Activated T-helper 17 cell treated with anti-CD3 and anti-CD28 coated beads, Interleukin-2, amount 50 U/mL, for 72 hours (primary cell): ENCODE measurements around the gene PRKN. TPM values are rescaled to one million over a fixed set of nuclear protein-coding genes. Genes with fewer than 3 reads are reported as not detected.

Experiments
- ATAC-seq: fragments of 150-1000 bp; cut with Tn5 transposase; replicated peaks from 2 replicates; pipeline ENCODE4 v1.10.0; 2021; ENCODE audit warnings: mild to moderate bottlenecking, moderate library complexity
- H3K27ac Mint-ChIP-seq: one replicate; pipeline ENCODE4 v1.8.0; 2022; ENCODE audit warnings: mixed read lengths
- H3K27me3 Mint-ChIP-seq: one replicate; pipeline ENCODE4 v1.8.0; 2022; ENCODE audit warnings: mixed read lengths
- H3K36me3 Mint-ChIP-seq: one replicate; pipeline ENCODE4 v1.8.0; 2022; ENCODE audit warnings: low read depth, mild to moderate bottlenecking, mixed read lengths
- H3K4me1 Mint-ChIP-seq: one replicate; pipeline ENCODE4 v1.8.0; 2022; ENCODE audit warnings: mixed read lengths
- H3K4me3 Mint-ChIP-seq: one replicate; pipeline ENCODE4 v1.8.0; 2022; ENCODE audit warnings: mild to moderate bottlenecking, mixed read lengths
- H3K9me3 Mint-ChIP-seq: one replicate; pipeline ENCODE4 v1.8.0; 2022; ENCODE audit warnings: mixed read lengths
- total RNA-seq, 2 donors: library from RNA; stranded (reverse); gene quantifications; one replicate each; pipeline ENCODE4 v1.2.3, GENCODE V29; 2022

PRKN gene
- total RNA-seq, 2 donors from 2014 or later, result 0.84 to 0.87 TPM

- Mint-ChIP-seq H3K27ac (no peak overlapping the region), H3K4me1 (no peaks in the 10 kb centered on the region), H3K4me3 (no peak overlapping the region), H3K27me3 (no peaks in the 10 kb centered on the region), H3K9me3 (no peaks in the 10 kb centered on the region), H3K36me3 (no peaks in the 10 kb centered on the region)
- ATAC-seq, result no peak
These were observed 1355.2 kb downstream of the PRKN start for GRCh38 chr6:161372422-161372793.

GRCh38 chr6:161370880-161371279 is 1356.7 kb downstream of the PRKN start:
- Mint-ChIP-seq H3K4me1 (no peaks in the 10 kb centered on the region), H3K4me3 (no peak overlapping the region), H3K27me3 (no peaks in the 10 kb centered on the region), H3K9me3 (no peaks in the 10 kb centered on the region), H3K36me3 (no peaks in the 10 kb centered on the region), H3K27ac (no peak overlapping the region)
- ATAC-seq, result peak; percentile 94

GRCh38 chr6:161369339-161369738 is 1358.2 kb downstream of the PRKN start:
- Mint-ChIP-seq H3K27ac (no peak overlapping the region), H3K36me3 (no peaks in the 10 kb centered on the region), H3K4me1 (no peaks in the 10 kb centered on the region), H3K9me3 (no peaks in the 10 kb centered on the region), H3K4me3 (no peak overlapping the region), H3K27me3 (no peaks in the 10 kb centered on the region)
- ATAC-seq, result no peak

- no peak for ATAC-seq
- no peaks in the 10 kb centered on the region for H3K4me1 Mint-ChIP-seq
- no peak overlapping the region for H3K4me3 Mint-ChIP-seq
- no peaks in the 10 kb centered on the region for H3K27me3 Mint-ChIP-seq
- H3K36me3 Mint-ChIP-seq, result no peaks in the 10 kb centered on the region
- H3K9me3 Mint-ChIP-seq, result peaks cover under 1% of the 10 kb centered on the region
- H3K27ac Mint-ChIP-seq, result no peak overlapping the region
These were observed 1359.1 kb downstream of the PRKN start for GRCh38 chr6:161368514-161368913.

GRCh38 chr6:161367472-161367871 is 1360.1 kb downstream of the PRKN start:
- Mint-ChIP-seq H3K9me3 (peaks cover 5% of the 10 kb centered on the region), H3K4me1 (no peaks in the 10 kb centered on the region), H3K27ac (no peak overlapping the region), H3K36me3 (no peaks in the 10 kb centered on the region), H3K27me3 (no peaks in the 10 kb centered on the region), H3K4me3 (no peak overlapping the region)
- no peak for ATAC-seq

GRCh38 chr6:161366301-161366923 is 1361.2 kb downstream of the PRKN start:
- Mint-ChIP-seq H3K36me3 (no peaks in the 10 kb centered on the region), H3K9me3 (peaks cover 5% of the 10 kb centered on the region), H3K27me3 (no peaks in the 10 kb centered on the region), H3K4me3 (no peak overlapping the region), H3K27ac (no peak overlapping the region), H3K4me1 (no peaks in the 10 kb centered on the region)
- no peak for ATAC-seq

- Mint-ChIP-seq H3K4me3 (no peak overlapping the region), H3K4me1 (no peaks in the 10 kb centered on the region), H3K27me3 (no peaks in the 10 kb centered on the region), H3K9me3 (peaks cover 5% of the 10 kb centered on the region), H3K27ac (no peak overlapping the region), H3K36me3 (no peaks in the 10 kb centered on the region)
- ATAC-seq, result no peak
These were observed 1361.9 kb downstream of the PRKN start for GRCh38 chr6:161365633-161366032.

GRCh38 chr6:161363286-161363685 is 1364.3 kb downstream of the PRKN start:
- no peak overlapping the region for H3K4me3 Mint-ChIP-seq
- peaks cover 5% of the 10 kb centered on the region for H3K9me3 Mint-ChIP-seq
- H3K27ac Mint-ChIP-seq, result no peak overlapping the region
- H3K4me1 Mint-ChIP-seq, result no peaks in the 10 kb centered on the region
- no peaks in the 10 kb centered on the region for H3K36me3 Mint-ChIP-seq
- no peak for ATAC-seq
- no peaks in the 10 kb centered on the region for H3K27me3 Mint-ChIP-seq

- H3K36me3 Mint-ChIP-seq, result no peaks in the 10 kb centered on the region
- H3K9me3 Mint-ChIP-seq, result peaks cover 5% of the 10 kb centered on the region
- no peak for ATAC-seq
- H3K4me1 Mint-ChIP-seq, result no peaks in the 10 kb centered on the region
- H3K4me3 Mint-ChIP-seq, result no peak overlapping the region
- no peaks in the 10 kb centered on the region for H3K27me3 Mint-ChIP-seq
- H3K27ac Mint-ChIP-seq, result no peak overlapping the region
These were observed 1365.3 kb downstream of the PRKN start for GRCh38 chr6:161362266-161362665.

GRCh38 chr6:161361529-161361928 is 1366.0 kb downstream of the PRKN start:
- no peaks in the 10 kb centered on the region for H3K27me3 Mint-ChIP-seq
- no peak for ATAC-seq
- no peaks in the 10 kb centered on the region for H3K4me1 Mint-ChIP-seq
- no peak overlapping the region for H3K4me3 Mint-ChIP-seq
- no peak overlapping the region for H3K27ac Mint-ChIP-seq
- no peaks in the 10 kb centered on the region for H3K36me3 Mint-ChIP-seq
- H3K9me3 Mint-ChIP-seq, result peaks cover 5% of the 10 kb centered on the region

GRCh38 chr6:161360520-161360919 is 1367.0 kb downstream of the PRKN start:
- no peaks in the 10 kb centered on the region for H3K36me3 Mint-ChIP-seq
- peaks cover 5% of the 10 kb centered on the region for H3K9me3 Mint-ChIP-seq
- H3K27ac Mint-ChIP-seq, result no peak overlapping the region
- H3K27me3 Mint-ChIP-seq, result no peaks in the 10 kb centered on the region
- peaks cover 3% of the 10 kb centered on the region for H3K4me1 Mint-ChIP-seq
- no peak overlapping the region for H3K4me3 Mint-ChIP-seq
- no peak for ATAC-seq

GRCh38 chr6:161359618-161359945 is 1368.0 kb downstream of the PRKN start:
- ATAC-seq, result no peak
- Mint-ChIP-seq H3K36me3 (no peaks in the 10 kb centered on the region), H3K4me1 (peaks cover 3% of the 10 kb centered on the region), H3K27ac (no peak overlapping the region), H3K9me3 (peaks cover 5% of the 10 kb centered on the region), H3K4me3 (no peak overlapping the region), H3K27me3 (no peaks in the 10 kb centered on the region)

- no peak for ATAC-seq
These were observed 1371.3 kb downstream of the PRKN start for GRCh38 chr6:161356167-161356854.

GRCh38 chr6:161355696-161356095 is 1371.9 kb downstream of the PRKN start:
- H3K27ac Mint-ChIP-seq, result no peak overlapping the region
- no peaks in the 10 kb centered on the region for H3K36me3 Mint-ChIP-seq

More at GRCh38 chr6:161356167-161356854, 1371.3 kb downstream of the PRKN start:
- H3K27ac Mint-ChIP-seq, result no peak overlapping the region
- no peaks in the 10 kb centered on the region for H3K9me3 Mint-ChIP-seq
- H3K4me1 Mint-ChIP-seq, result peaks cover 3% of the 10 kb centered on the region
- no peaks in the 10 kb centered on the region for H3K27me3 Mint-ChIP-seq
- H3K4me3 Mint-ChIP-seq, result no peak overlapping the region
- H3K36me3 Mint-ChIP-seq, result no peaks in the 10 kb centered on the region

GRCh38 chr6:161354956-161355355 is 1372.6 kb downstream of the PRKN start:
- no peaks in the 10 kb centered on the region for H3K36me3 Mint-ChIP-seq
- no peaks in the 10 kb centered on the region for H3K9me3 Mint-ChIP-seq

More at GRCh38 chr6:161355696-161356095, 1371.9 kb downstream of the PRKN start:
- Mint-ChIP-seq H3K4me1 (peaks cover 3% of the 10 kb centered on the region), H3K27me3 (no peaks in the 10 kb centered on the region), H3K4me3 (no peak overlapping the region), H3K9me3 (no peaks in the 10 kb centered on the region)
- no peak for ATAC-seq

More at GRCh38 chr6:161354956-161355355, 1372.6 kb downstream of the PRKN start:
- Mint-ChIP-seq H3K4me3 (no peak overlapping the region), H3K27me3 (no peaks in the 10 kb centered on the region), H3K4me1 (peaks cover 3% of the 10 kb centered on the region), H3K27ac (no peak overlapping the region)
- ATAC-seq, result no peak
